HG02623 (cell line): ENCODE data around the gene GPR82.
"Not testable (repeated sequence)": the region's sequence is repeated elsewhere in the genome, so short reads cannot be mapped to it uniquely, and the experiment has no call there.

Source experiments
- ATAC-seq: cut with Tn5 transposase; IDR thresholded peaks from one replicate; pipeline ENCODE4 v1.9.1; 2021; ENCODE audit warnings: moderate library complexity; ENCODE audit not compliant: unreplicated experiment

Gene GPR82

GRCh38 chrX:41723826-41724225 lies at the start of gene GPR82:
TSS of gene GPR82 (plus strand) at chrX:41724181. CDS start at chrX:41727027, 2,846 bp downstream.
- ATAC-seq = no peak

- not testable (repeated sequence) for ATAC-seq
These were observed 47.6 kb upstream of the GPR82 start for GRCh38 chrX:41676361-41676760.

GRCh38 chrX:41677183-41678060 lies 46.6 kb upstream of the GPR82 start:
- ATAC-seq = no peak

- ATAC-seq = no peak
These were observed 39.8 kb upstream of the GPR82 start for GRCh38 chrX:41684138-41684537.

GRCh38 chrX:41684940-41685339 lies 39.0 kb upstream of the GPR82 start:
- ATAC-seq = no peak

GRCh38 chrX:41686788-41687187 lies 37.2 kb upstream of the GPR82 start:
- ATAC-seq = no peak

GRCh38 chrX:41688156-41688555 lies 35.8 kb upstream of the GPR82 start:
- no peak for ATAC-seq

GRCh38 chrX:41688835-41689234 lies 35.1 kb upstream of the GPR82 start, which contains the start of gene GPR34:
TSS of gene GPR34 (plus strand) at chrX:41688973. CDS start at chrX:41695634, 6,661 bp downstream.
- ATAC-seq = no peak

GRCh38 chrX:41689711-41690110 lies 34.3 kb upstream of the GPR82 start:
- ATAC-seq = no peak

- no peak for ATAC-seq
These were observed 31.7 kb upstream of the GPR82 start for GRCh38 chrX:41692162-41692749.

- no peak for ATAC-seq
These were observed 31.0 kb upstream of the GPR82 start for GRCh38 chrX:41693024-41693423.

- no peak for ATAC-seq
These were observed 28.6 kb upstream of the GPR82 start for GRCh38 chrX:41695426-41695825.

GRCh38 chrX:41703574-41704029 lies 20.4 kb upstream of the GPR82 start:
- no peak for ATAC-seq

GRCh38 chrX:41705042-41705441 lies 18.9 kb upstream of the GPR82 start:
- ATAC-seq = no peak

- ATAC-seq = peak; percentile 83
These were observed 18.2 kb upstream of the GPR82 start for GRCh38 chrX:41705680-41706374.

GRCh38 chrX:41707218-41707617 lies 16.8 kb upstream of the GPR82 start:
- ATAC-seq = no peak

- ATAC-seq = no peak
These were observed 15.5 kb upstream of the GPR82 start for GRCh38 chrX:41708486-41708885.

- ATAC-seq = no peak
These were observed 12.8 kb upstream of the GPR82 start for GRCh38 chrX:41711021-41711667.

- no peak for ATAC-seq
These were observed 7.8 kb upstream of the GPR82 start for GRCh38 chrX:41716222-41716621.

GRCh38 chrX:41716767-41717473 lies 7.1 kb upstream of the GPR82 start:
- no peak for ATAC-seq
